ENCODE measurements around the gene SLIT3. TPM values are rescaled to one million over a fixed set of nuclear protein-coding genes. Genes with fewer than 3 reads are reported as not detected.

The SLIT3 gene
- total RNA-seq, 6 donors from 2014 or later: 10.8 to 57.3 (median 32.2) TPM

DNA sequence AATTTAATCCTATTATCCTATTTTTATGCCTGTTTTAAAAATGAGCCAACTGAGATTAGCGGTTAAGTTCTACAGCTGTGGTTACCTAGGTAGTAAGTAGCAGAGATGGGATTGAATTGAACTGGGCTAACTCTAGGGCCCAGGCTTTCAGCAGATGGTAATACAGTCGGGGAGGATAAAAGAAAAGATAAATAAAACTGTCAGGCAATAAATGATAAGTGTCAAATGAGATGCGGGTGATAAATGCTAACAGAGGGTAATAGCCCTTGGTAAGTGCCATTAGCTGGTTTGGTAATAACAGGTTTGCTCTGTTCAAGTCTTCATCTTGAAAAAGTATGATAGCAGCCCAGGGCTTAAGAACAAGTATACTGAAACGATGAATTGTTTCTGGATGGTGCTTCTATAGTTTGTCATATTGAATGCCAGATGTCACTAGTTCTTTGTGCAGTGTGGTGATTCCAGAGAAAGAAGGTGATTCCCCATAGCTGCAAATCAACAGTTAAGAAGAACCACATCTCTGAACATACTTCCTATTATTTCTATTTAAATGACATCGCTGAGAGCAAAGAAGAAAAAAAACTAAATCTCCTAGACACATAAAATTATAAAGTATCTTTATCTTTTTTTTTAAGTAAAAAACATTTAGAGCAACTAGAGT lies 360.9 kb downstream of the SLIT3 start:
- Histone ChIP-seq H3K27ac (no peak overlapping the region), H3K4me3 (no peak overlapping the region), H3K27me3 (no peaks in the 10 kb centered on the region), H3K36me3 (no peaks in the 10 kb centered on the region), H3K4me1 (no peaks in the 10 kb centered on the region), H3K9me3 (no peaks in the 10 kb centered on the region)
- DNase-seq (no peak), ATAC-seq (ENCODE audit: low FRiP score in 2 of 2) (no peak)
- TF ChIP-seq, protein P1, sequence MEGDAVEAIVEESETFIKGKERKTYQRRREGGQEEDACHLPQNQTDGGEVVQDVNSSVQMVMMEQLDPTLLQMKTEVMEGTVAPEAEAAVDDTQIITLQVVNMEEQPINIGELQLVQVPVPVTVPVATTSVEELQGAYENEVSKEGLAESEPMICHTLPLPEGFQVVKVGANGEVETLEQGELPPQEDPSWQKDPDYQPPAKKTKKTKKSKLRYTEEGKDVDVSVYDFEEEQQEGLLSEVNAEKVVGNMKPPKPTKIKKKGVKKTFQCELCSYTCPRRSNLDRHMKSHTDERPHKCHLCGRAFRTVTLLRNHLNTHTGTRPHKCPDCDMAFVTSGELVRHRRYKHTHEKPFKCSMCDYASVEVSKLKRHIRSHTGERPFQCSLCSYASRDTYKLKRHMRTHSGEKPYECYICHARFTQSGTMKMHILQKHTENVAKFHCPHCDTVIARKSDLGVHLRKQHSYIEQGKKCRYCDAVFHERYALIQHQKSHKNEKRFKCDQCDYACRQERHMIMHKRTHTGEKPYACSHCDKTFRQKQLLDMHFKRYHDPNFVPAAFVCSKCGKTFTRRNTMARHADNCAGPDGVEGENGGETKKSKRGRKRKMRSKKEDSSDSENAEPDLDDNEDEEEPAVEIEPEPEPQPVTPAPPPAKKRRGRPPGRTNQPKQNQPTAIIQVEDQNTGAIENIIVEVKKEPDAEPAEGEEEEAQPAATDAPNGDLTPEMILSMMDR (IDR thresholded peaks at IDR 0.05): no peak
- TF ChIP-seq POLR2A (IDR thresholded peaks at IDR 0.05) (no peak), EP300 (IDR thresholded peaks at IDR 0.05) (no peak), POLR2AphosphoS5 (IDR thresholded peaks at IDR 0.05) (no peak)
- WGBS, 2 donors: 70 to 77% methylated on average over 5 of the region's 5 CpGs

DNA sequence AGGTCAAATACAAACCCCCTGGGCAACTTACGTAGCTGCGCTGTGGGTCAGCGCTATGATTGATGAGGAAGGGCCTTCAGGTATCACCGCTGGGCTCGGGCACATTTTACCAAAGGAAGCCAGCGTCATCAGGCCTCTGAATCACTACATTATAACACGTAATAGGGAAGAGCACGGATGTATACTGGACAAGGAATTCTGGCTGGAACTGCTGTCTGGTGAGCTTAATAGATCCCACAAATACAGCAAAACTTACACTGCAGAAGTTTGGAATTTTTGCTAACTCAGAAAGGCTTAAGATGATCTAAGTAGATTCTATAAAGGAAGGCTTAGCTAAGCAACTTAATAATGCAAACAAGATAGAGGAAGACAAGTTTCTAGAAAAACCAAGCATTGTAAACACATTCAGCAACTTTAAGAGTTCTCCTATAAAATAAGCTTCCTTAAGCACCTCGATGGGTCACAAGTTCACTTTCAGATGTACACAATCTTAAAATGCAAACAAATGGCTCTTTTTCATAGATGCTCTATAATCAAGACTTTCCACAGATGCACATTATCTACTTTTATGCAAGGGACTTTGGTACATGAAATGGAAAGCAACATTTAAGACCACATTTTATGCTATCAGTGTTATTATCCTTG lies 361.7 kb downstream of the SLIT3 start:
- 72 to 78% methylated on average over 9 of the region's 9 CpGs for WGBS, 2 donors
- no peaks in the 10 kb centered on the region for H3K36me3 ChIP-seq
- H3K27ac ChIP-seq: no peak overlapping the region
- H3K4me3 ChIP-seq: no peak overlapping the region
- DNase-seq (no peak), ATAC-seq (ENCODE audit: low FRiP score in 2 of 2) (no peak)
- TF ChIP-seq POLR2A (IDR thresholded peaks at IDR 0.05) (no peak), EP300 (IDR thresholded peaks at IDR 0.05) (no peak), POLR2AphosphoS5 (IDR thresholded peaks at IDR 0.05) (no peak)
- TF ChIP-seq, protein P1 (IDR thresholded peaks at IDR 0.05): no peak
- H3K4me1 ChIP-seq: no peaks in the 10 kb centered on the region
- no peaks in the 10 kb centered on the region for H3K27me3 ChIP-seq
- no peaks in the 10 kb centered on the region for H3K9me3 ChIP-seq

DNA sequence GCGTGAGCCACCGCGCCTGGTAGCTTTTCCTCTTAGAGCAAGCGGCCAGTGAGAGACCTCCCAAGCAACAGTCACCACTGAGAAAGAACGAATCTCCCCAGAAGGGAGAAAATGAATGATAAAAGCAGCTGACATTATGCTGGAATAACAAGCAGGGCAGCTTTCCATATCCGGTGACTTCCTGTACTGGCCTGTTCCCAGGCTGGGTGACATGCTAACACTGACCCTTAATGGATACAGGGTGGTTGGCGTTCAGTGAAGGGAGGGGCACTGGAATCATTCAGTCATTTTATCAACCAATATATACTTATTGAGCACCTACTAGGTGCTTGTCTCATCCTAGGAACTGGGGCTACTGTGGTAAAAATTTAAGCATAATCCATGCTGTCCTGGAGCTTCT lies 364.4 kb downstream of the SLIT3 start:
- 73 to 88% methylated on average over 7 of the region's 7 CpGs for WGBS, 2 donors
- H3K36me3 ChIP-seq: no peaks in the 10 kb centered on the region
- ATAC-seq (ENCODE audit: low FRiP score in 2 of 2) (no peak), DNase-seq (no peak)
- no peaks in the 10 kb centered on the region for H3K9me3 ChIP-seq
- no peaks in the 10 kb centered on the region for H3K4me1 ChIP-seq
- H3K4me3 ChIP-seq: no peak overlapping the region
- H3K27me3 ChIP-seq: no peaks in the 10 kb centered on the region
- no peak overlapping the region for H3K27ac ChIP-seq
- TF ChIP-seq, protein P1 (IDR thresholded peaks at IDR 0.05): no peak
- TF ChIP-seq POLR2AphosphoS5 (IDR thresholded peaks at IDR 0.05) (no peak), EP300 (IDR thresholded peaks at IDR 0.05) (no peak), POLR2A (IDR thresholded peaks at IDR 0.05) (no peak)

DNA sequence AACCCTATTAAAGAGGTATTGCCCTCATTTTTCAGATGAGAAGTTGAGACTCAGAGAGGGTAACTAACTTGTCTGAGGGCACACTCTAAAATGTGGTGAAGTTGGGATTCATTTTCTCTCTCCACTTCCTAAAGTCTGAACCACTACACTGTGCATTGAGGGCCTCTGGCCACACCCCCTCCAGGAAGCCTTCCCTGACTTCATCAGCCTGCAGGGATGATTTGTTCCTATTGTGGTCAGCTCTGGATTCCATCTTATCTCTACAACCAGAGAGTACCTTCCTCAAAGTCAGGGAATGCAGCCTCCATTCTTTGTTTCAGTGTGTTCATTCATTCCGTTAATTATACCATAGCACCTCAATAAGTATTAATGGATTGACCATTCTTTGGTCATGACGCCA lies 365.8 kb downstream of the SLIT3 start:
- WGBS, 2 donors: 94 to 95% methylated on average over 2 of the region's 2 CpGs
- H3K27me3 ChIP-seq: no peaks in the 10 kb centered on the region
- H3K4me1 ChIP-seq: no peaks in the 10 kb centered on the region
- no peaks in the 10 kb centered on the region for H3K9me3 ChIP-seq
- no peak for DNase-seq
- no peak overlapping the region for H3K4me3 ChIP-seq
- ATAC-seq (ENCODE audit: low FRiP score in 2 of 2): no peak
- H3K36me3 ChIP-seq: no peaks in the 10 kb centered on the region
- TF ChIP-seq EP300 (IDR thresholded peaks at IDR 0.05): no peak
- no peak for TF ChIP-seq POLR2AphosphoS5 (IDR thresholded peaks at IDR 0.05)
- H3K27ac ChIP-seq: no peak overlapping the region

DNA sequence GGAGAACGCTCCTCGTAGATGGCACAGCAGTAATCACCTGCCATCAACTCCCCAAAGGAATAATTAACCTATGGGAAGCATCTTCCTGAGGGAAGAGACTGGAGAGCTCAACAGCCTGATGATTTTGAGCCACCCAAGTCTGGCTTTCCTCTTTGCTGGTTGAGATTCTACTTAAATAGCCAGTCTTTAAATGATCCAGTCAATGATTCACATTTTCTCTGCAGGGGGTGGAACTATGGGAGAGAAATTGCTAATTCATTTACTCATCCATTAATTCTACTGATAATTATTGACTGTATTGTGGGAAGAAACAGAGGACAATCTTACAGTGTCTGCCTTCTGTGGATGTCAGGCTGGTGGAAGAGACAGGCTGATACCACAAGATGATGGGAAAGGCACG lies 366.8 kb downstream of the SLIT3 start:
- TF ChIP-seq POLR2AphosphoS5 (IDR thresholded peaks at IDR 0.05) (no peak), EP300 (IDR thresholded peaks at IDR 0.05) (no peak), POLR2A (IDR thresholded peaks at IDR 0.05) (no peak)
- TF ChIP-seq, protein P1 (IDR thresholded peaks at IDR 0.05): no peak
- Histone ChIP-seq H3K27me3 (no peaks in the 10 kb centered on the region), H3K27ac (no peak overlapping the region), H3K4me3 (no peak overlapping the region), H3K36me3 (no peaks in the 10 kb centered on the region), H3K4me1 (no peaks in the 10 kb centered on the region), H3K9me3 (no peaks in the 10 kb centered on the region)
- ATAC-seq (ENCODE audit: low FRiP score in 2 of 2): no peak
- 90 to 100% methylated on average over 3 of the region's 3 CpGs for WGBS, 2 donors
- DNase-seq: no peak
